ENCODE data around the gene ARHGAP29.

Gene ARHGAP29

GRCh38 chr1:94122201-94122970 lies 115.0 kb downstream of the ARHGAP29 start:
- no peak for DNase-seq (ENCODE audit: low read depth)
- TF ChIP-seq, protein P1, sequence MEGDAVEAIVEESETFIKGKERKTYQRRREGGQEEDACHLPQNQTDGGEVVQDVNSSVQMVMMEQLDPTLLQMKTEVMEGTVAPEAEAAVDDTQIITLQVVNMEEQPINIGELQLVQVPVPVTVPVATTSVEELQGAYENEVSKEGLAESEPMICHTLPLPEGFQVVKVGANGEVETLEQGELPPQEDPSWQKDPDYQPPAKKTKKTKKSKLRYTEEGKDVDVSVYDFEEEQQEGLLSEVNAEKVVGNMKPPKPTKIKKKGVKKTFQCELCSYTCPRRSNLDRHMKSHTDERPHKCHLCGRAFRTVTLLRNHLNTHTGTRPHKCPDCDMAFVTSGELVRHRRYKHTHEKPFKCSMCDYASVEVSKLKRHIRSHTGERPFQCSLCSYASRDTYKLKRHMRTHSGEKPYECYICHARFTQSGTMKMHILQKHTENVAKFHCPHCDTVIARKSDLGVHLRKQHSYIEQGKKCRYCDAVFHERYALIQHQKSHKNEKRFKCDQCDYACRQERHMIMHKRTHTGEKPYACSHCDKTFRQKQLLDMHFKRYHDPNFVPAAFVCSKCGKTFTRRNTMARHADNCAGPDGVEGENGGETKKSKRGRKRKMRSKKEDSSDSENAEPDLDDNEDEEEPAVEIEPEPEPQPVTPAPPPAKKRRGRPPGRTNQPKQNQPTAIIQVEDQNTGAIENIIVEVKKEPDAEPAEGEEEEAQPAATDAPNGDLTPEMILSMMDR (IDR thresholded peaks at IDR 0.05; ENCODE audit: control insufficient read depth, insufficient read depth, low read depth, low read length, missing control alignments) = no peak
- no peak overlapping the region for H3K4me3 ChIP-seq (ENCODE audit: control insufficient read depth, low read depth, low read length)

All from AG09309 (cell line).